BJ (cell line): ENCODE measurements around the gene DLG2. TPM values are rescaled to one million over a fixed set of nuclear protein-coding genes. Genes with fewer than 3 reads are reported as not detected.

ENCODE experiments used
- CTCF ChIA-PET: fragments of 350-600 bp; formaldehyde crosslinking; extraction: SDS; loops from one replicate; lab custom pipeline; 2021; ENCODE audit warnings: antibody characterized with exemption, inconsistent platforms; lab: Yijun Ruan, JAX
- POLR2A ChIA-PET: fragments of 300-600 bp; sonication (Branson Sonifier 250); formaldehyde crosslinking; extraction: SDS; loops from one replicate; lab custom pipeline; 2021; ENCODE audit warnings: antibody characterized with exemption; lab: Charles Lee
- DNase-seq: peaks from one replicate; pipeline ENCODE4 v3.0.0-alpha.2; 2011; ENCODE audit warnings: low read depth
- H3K27me3 ChIP-seq: 2 replicates; pipeline ENCODE4 v1.6.0; 2011; ENCODE audit warnings: low read length; ENCODE audit not compliant: control insufficient read depth, insufficient read depth
- H3K36me3 ChIP-seq: 2 replicates; pipeline ENCODE4 v1.5.1; 2011; ENCODE audit warnings: low read length; ENCODE audit not compliant: control insufficient read depth, insufficient read depth
- H3K4me3 ChIP-seq: 2 replicates; pipeline ENCODE4 v1.5.1; 2011; ENCODE audit warnings: low read depth, mild to moderate bottlenecking, control low read depth, low read length
- polyA plus RNA-seq: library from polyadenylated mRNA; depleted of rRNA; stranded (reverse); fragments of >200 nt; gene quantifications from 2 replicates; pipeline ENCODE4 v1.2.3, GENCODE V29; 2011
- TF ChIP-seq, protein P1 (sequence below): IDR thresholded peaks from 2 replicates; pipeline ENCODE4 v1.5.1; 2011; ENCODE audit warnings: low read depth, mild to moderate bottlenecking, control low read depth, inconsistent platforms, low read length, moderate library complexity; ENCODE audit not compliant: insufficient read depth

The DLG2 gene
- polyA plus RNA-seq, 1 experiment, result 0.28 TPM

DNA sequence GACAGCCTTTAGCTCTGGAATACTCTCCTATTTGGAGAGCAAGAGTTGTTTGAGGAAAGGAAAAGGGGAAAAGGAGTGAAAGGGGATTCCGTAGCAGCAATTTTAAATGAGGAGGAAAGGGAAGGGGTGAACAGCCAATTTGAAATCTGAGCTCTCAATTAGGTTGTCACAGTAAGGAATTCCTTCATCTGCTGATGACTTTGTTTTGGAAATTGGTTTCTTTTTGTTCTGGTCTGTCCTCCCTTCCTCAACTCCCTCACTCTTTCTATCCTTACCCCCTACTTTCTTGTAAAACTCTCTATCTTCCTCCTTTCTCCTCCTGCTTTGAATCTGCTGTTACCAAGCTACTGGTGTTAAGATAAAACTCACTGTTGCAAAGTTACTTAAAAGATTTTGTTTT, 1155.6 kb downstream of the DLG2 start:
- TF ChIP-seq, protein P1, sequence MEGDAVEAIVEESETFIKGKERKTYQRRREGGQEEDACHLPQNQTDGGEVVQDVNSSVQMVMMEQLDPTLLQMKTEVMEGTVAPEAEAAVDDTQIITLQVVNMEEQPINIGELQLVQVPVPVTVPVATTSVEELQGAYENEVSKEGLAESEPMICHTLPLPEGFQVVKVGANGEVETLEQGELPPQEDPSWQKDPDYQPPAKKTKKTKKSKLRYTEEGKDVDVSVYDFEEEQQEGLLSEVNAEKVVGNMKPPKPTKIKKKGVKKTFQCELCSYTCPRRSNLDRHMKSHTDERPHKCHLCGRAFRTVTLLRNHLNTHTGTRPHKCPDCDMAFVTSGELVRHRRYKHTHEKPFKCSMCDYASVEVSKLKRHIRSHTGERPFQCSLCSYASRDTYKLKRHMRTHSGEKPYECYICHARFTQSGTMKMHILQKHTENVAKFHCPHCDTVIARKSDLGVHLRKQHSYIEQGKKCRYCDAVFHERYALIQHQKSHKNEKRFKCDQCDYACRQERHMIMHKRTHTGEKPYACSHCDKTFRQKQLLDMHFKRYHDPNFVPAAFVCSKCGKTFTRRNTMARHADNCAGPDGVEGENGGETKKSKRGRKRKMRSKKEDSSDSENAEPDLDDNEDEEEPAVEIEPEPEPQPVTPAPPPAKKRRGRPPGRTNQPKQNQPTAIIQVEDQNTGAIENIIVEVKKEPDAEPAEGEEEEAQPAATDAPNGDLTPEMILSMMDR, result no peak
- POLR2A ChIA-PET, result no interaction called here
- CTCF ChIA-PET, result no interaction called here

DNA sequence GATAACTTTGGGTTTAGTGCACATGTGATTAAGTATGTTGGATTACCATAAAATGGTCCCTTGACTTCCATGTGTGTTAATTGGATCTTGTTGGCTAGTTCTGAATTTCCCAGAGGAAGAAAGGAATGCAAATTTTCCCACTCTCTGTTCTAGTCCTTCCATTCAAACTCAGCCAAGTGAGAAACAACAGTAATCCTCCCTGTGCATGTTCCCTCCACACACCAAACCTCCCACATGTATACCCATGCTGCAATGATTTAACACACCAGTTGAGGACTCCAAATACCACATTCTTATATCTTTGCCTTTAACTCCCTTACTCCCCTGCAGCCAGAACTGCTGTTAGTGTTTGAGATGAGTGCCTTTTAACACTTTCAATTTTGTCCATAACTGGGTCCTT, 1158.9 kb downstream of the DLG2 start:
- TF ChIP-seq, protein P1, result no peak
- ChIA-PET CTCF (no interaction called here), POLR2A (no interaction called here)
- Histone ChIP-seq H3K36me3 (no peaks in the 10 kb centered on the region), H3K4me3 (no peak overlapping the region), H3K27me3 (no peaks in the 10 kb centered on the region)
- DNase-seq, result no peak

More for the DNA sequence above, 1155.6 kb downstream of the DLG2 start:
- DNase-seq, result no peak
- H3K27me3 ChIP-seq, result no peaks in the 10 kb centered on the region; the same call in 1 of the 2 replicates
- H3K4me3 ChIP-seq, result no peak overlapping the region
- no peaks in the 10 kb centered on the region for H3K36me3 ChIP-seq

DNA sequence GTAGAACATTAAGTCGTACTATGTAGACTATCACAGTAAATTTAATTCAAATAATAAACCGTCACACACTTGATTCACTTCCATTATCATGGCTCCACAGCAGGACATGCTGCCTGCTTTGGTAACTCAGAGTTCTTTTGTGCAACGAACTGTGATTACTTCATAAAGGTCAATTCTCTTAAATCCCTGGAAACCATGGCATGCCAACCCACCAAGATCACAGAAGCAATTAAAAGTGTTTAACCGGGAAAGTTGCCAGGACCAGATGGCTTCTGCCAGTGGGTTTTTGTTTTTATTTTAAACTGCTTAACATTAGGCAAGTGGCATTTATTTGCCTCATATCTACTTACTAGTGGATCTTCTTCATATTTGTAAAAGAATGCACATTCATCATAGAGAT, 1162.1 kb downstream of the DLG2 start:
- no peak overlapping the region for H3K4me3 ChIP-seq
- no peak for DNase-seq
- TF ChIP-seq, protein P1, result no peak
- no peaks in the 10 kb centered on the region for H3K27me3 ChIP-seq
- CTCF ChIA-PET, result no interaction called here
- no peaks in the 10 kb centered on the region for H3K36me3 ChIP-seq
- POLR2A ChIA-PET, result no interaction called here

DNA sequence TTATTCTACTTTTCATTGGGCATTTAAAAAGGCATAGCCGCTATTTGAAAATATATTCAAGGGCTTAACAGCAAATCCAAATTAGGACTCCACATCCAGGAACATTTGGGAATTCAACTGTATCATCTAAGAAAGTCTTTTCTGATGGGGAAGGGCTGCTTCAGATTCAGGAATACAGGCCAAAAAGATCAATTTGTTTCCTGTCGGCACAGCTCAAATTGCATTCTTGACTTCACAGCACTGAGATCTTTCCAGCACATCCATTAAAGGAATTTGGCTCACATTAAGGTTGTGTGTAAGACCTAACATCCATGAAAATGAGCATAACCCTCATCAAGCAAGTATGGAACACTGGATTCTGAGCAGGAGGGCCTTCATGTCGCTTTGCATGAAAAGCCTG, 1171.5 kb downstream of the DLG2 start:
- DNase-seq, result no peak
- ChIA-PET CTCF (no interaction called here), POLR2A (no interaction called here)
- no peak overlapping the region for H3K4me3 ChIP-seq
- H3K36me3 ChIP-seq, result no peaks in the 10 kb centered on the region
- no peaks in the 10 kb centered on the region for H3K27me3 ChIP-seq
- TF ChIP-seq, protein P1, result no peak

DNA sequence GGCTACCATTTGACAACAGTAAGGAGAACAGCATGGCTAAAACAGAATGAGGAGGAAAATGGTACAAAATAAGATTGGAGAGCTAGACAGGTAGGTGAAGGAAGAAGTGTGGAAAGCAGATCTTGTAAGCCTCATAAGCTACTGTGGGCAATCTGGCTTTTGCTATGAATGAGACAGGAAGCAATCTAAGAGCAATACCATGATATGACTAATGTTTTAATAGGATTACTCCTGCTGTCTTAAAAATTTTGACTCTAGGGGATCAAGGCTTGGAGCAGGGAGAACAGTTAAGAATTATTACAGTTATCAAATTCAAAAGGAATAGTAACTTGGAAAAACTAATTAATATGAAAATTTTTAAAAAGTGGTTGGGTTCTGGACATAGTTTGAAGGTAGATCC, 1174.9 kb downstream of the DLG2 start:
- no peak for DNase-seq
- no peak overlapping the region for H3K4me3 ChIP-seq
- ChIA-PET POLR2A (no interaction called here), CTCF (no interaction called here)
- H3K36me3 ChIP-seq, result no peaks in the 10 kb centered on the region
- H3K27me3 ChIP-seq, result no peaks in the 10 kb centered on the region
- TF ChIP-seq, protein P1, result no peak
